GM06990 (cell line): Measurements from ENCODE around the gene MUSTN1.

Experiments
- DNase-seq: peaks from one replicate; pipeline ENCODE4 v3.0.0-alpha.2; 2011; ENCODE audit not compliant: insufficient read length; ENCODE audit errors: extremely low read depth
- H3K27me3 ChIP-seq: replicated peaks from 2 replicates; pipeline ENCODE4 v1.6.0; 2011; ENCODE audit warnings: low read length; ENCODE audit not compliant: control insufficient read depth, insufficient read depth
- H3K36me3 ChIP-seq: 2 replicates; pipeline ENCODE4 v1.5.1; 2011; ENCODE audit warnings: low read length; ENCODE audit not compliant: control insufficient read depth, insufficient read depth
- H3K4me3 ChIP-seq: replicated peaks from 2 replicates; pipeline ENCODE4 v1.5.1; 2011; ENCODE audit warnings: low read depth, mild to moderate bottlenecking, control low read depth, low read length
- CTCF ChIP-seq: IDR thresholded peaks from 2 replicates; pipeline ENCODE4 v1.5.1; 2011; ENCODE audit warnings: low read length, control low read depth, mild to moderate bottlenecking, inconsistent platforms; ENCODE audit not compliant: insufficient read depth, poor library complexity, severe bottlenecking

MUSTN1 gene

DNA sequence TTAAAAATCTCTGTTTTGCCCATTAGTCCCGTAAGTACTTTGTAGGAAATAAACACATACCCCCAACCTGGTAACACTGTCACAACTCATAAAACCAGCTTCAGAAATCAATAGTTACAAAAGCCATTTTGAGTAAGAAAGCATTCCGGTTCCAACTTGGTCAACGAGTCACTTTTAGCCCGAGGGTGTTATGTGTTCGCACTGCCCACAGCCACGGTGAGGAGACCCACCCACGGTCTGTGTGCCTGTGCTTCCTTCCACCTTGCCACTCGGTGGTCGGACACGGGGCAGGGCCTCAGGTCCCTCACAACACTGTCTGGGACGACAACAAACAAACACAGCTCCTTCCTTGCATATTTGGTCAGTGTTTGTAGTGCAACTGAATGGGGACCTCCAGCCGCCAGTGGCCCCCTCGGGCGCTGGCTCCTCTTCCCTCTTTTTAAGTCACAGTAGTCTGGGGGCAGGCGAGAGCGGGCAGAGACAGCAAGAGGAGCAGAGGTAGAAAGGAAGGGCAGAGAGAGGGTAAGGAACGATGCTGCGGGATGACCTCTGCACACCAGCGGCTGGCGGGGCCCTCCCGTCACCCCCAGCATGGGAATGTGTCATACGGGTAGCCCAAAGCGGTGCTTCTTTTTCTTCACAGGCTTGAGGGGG, 5.2 kb upstream of the MUSTN1 start:
- no peak for TF ChIP-seq CTCF
- no peak for DNase-seq
- peaks cover 18% of the 10 kb centered on the region for H3K36me3 ChIP-seq
- no peaks in the 10 kb centered on the region for H3K27me3 ChIP-seq
- no peak overlapping the region for H3K4me3 ChIP-seq

DNA sequence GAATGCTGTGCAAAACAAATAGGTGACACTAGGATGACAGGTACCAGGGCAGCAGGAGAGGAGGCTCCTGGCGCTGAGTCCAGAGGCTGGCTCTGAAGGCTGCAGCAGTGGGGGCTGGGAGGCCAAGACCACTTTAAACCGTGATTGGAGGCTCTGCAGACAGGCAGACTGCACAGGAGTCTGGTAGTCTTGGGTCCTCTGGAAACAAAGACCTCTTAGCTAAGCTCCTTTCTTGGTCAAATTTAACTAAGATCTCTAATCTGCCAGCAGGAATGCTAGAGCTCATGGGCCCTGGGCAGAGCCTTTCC, 4.4 kb upstream of the MUSTN1 start:
- peaks cover 18% of the 10 kb centered on the region for H3K36me3 ChIP-seq
- no peak for DNase-seq
- no peaks in the 10 kb centered on the region for H3K27me3 ChIP-seq
- no peak for TF ChIP-seq CTCF
- no peak overlapping the region for H3K4me3 ChIP-seq

- H3K36me3 ChIP-seq: peaks cover 18% of the 10 kb centered on the region
- H3K27me3 ChIP-seq: no peaks in the 10 kb centered on the region
- DNase-seq: no peak
- no peak for TF ChIP-seq CTCF
- H3K4me3 ChIP-seq: no peak overlapping the region
Measured at GRCh38 chr3:52838561-52839267, 3.9 kb upstream of the MUSTN1 start.

DNA sequence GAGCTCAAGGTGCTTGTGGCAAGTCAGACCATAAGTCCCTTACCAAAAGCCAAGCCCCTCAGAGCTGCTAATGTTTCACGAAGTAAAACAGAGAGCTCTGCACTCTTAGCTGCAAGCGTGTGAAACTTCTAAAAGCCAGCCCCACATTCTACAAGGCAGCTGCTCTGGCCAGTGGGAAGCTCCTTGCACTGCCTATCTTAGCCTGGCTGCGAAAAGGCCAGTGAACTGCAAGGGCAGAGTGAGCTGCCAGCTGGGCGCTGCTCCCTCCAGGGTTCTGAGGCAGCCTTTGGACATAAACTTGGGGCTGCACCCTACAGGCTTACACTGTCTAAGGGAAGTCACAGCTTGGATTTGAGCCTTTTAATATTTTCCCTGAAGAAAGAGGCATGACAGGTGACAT, 2.2 kb upstream of the MUSTN1 start:
- peaks cover 12% of the 10 kb centered on the region for H3K36me3 ChIP-seq
- no peak overlapping the region for H3K4me3 ChIP-seq
- no peaks in the 10 kb centered on the region for H3K27me3 ChIP-seq
- DNase-seq: no peak
- no peak for TF ChIP-seq CTCF

GRCh38 chr3:52836471-52836845, 1.6 kb upstream of the MUSTN1 start:
- H3K27me3 ChIP-seq: no peaks in the 10 kb centered on the region
- no peak for TF ChIP-seq CTCF
- H3K4me3 ChIP-seq: no peak overlapping the region
- H3K36me3 ChIP-seq: peaks cover 10% of the 10 kb centered on the region
- no peak for DNase-seq
